ENCODE measurements around the gene HCAR3. TPM values are rescaled to one million over a fixed set of nuclear protein-coding genes. Genes with fewer than 3 reads are reported as not detected.
A peak's percentile ranks its signal among the peaks of the same experiment; 100 is the strongest.

Gene HCAR3
- total and polyA plus RNA-seq, 2 of the 13 experiments (the other 11 are each of a cell fraction or from before 2014, with no cell fraction given): 0.11 to 12.8 TPM

GRCh38 chr12:122721057-122721545 is 4.5 kb upstream of the HCAR3 start (continued):
- TF ChIP-seq ZSCAN21 (CRISPR knock-in tag; IDR thresholded peaks at IDR 0.05; ENCODE audit: borderline replicate concordance) (no peak), TAF15 (IDR thresholded peaks at IDR 0.05; ENCODE audit: low read depth, low read length, poor library complexity, severe bottlenecking) (no peak), ZNF792 (CRISPR knock-in tag; IDR thresholded peaks at IDR 0.05) (0 out of 2 replicates have a peak, but pooled peaks have one; percentile 70), ZSCAN5A (CRISPR knock-in tag; IDR thresholded peaks at IDR 0.05; ENCODE audit: borderline replicate concordance) (no peak), ZNF607 (CRISPR knock-in tag; IDR thresholded peaks at IDR 0.05; ENCODE audit: borderline replicate concordance) (no peak), SAP130 (CRISPR knock-in tag; IDR thresholded peaks at IDR 0.05; ENCODE audit: low read depth) (peak; percentile 71), LRRFIP1 (CRISPR knock-in tag; conservative IDR thresholded peaks at IDR 0.05) (no peak), HOXA5 (CRISPR knock-in tag; IDR thresholded peaks at IDR 0.05) (no peak), ARNT2 (CRISPR knock-in tag; IDR thresholded peaks at IDR 0.05; ENCODE audit: low read depth) (no peak), MEIS1 (CRISPR knock-in tag; IDR thresholded peaks at IDR 0.05; ENCODE audit: borderline replicate concordance) (no peak), IRX3 (CRISPR knock-in tag; IDR thresholded peaks at IDR 0.05; ENCODE audit: borderline replicate concordance, low read depth) (no peak), DDIT3 (CRISPR knock-in tag; IDR thresholded peaks at IDR 0.05) (no peak), NR2C2 (CRISPR knock-in tag; IDR thresholded peaks at IDR 0.05; ENCODE audit: borderline replicate concordance) (no peak), SUZ12 (IDR thresholded peaks at IDR 0.05; ENCODE audit: low read depth, low read length) (no peak), ATF5 (CRISPR knock-in tag; IDR thresholded peaks at IDR 0.05; ENCODE audit: low read depth) (no peak), FOXM1 (CRISPR knock-in tag; IDR thresholded peaks at IDR 0.05) (no peak), RXRB (CRISPR knock-in tag; IDR thresholded peaks at IDR 0.05; ENCODE audit: borderline replicate concordance) (peak; percentile 75; the same call in 1 of the 2 replicates), RNF219 (CRISPR knock-in tag; IDR thresholded peaks at IDR 0.05) (no peak), ZNF274 (CRISPR knock-in tag; IDR thresholded peaks at IDR 0.05) (no peak), ZNF549 (CRISPR knock-in tag; IDR thresholded peaks at IDR 0.05) (no peak), SRY (CRISPR knock-in tag; IDR thresholded peaks at IDR 0.05) (no peak), E2F1 (CRISPR knock-in tag; IDR thresholded peaks at IDR 0.05) (no peak), GPN1 (CRISPR knock-in tag; IDR thresholded peaks at IDR 0.05; ENCODE audit: borderline replicate concordance) (no peak)
